Measurements from ENCODE around the gene SESTD1. TPM values are rescaled to one million over a fixed set of nuclear protein-coding genes. Genes with fewer than 3 reads are reported as not detected.

SESTD1 gene, protein sequence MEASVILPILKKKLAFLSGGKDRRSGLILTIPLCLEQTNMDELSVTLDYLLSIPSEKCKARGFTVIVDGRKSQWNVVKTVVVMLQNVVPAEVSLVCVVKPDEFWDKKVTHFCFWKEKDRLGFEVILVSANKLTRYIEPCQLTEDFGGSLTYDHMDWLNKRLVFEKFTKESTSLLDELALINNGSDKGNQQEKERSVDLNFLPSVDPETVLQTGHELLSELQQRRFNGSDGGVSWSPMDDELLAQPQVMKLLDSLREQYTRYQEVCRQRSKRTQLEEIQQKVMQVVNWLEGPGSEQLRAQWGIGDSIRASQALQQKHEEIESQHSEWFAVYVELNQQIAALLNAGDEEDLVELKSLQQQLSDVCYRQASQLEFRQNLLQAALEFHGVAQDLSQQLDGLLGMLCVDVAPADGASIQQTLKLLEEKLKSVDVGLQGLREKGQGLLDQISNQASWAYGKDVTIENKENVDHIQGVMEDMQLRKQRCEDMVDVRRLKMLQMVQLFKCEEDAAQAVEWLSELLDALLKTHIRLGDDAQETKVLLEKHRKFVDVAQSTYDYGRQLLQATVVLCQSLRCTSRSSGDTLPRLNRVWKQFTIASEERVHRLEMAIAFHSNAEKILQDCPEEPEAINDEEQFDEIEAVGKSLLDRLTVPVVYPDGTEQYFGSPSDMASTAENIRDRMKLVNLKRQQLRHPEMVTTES
- 15.4 to 23.8 TPM (median 21.5 TPM) in 5 replicates for total RNA-seq (2022; extraction: Qiagen RNA extraction; ENCODE audit: low read depth)

DNA sequence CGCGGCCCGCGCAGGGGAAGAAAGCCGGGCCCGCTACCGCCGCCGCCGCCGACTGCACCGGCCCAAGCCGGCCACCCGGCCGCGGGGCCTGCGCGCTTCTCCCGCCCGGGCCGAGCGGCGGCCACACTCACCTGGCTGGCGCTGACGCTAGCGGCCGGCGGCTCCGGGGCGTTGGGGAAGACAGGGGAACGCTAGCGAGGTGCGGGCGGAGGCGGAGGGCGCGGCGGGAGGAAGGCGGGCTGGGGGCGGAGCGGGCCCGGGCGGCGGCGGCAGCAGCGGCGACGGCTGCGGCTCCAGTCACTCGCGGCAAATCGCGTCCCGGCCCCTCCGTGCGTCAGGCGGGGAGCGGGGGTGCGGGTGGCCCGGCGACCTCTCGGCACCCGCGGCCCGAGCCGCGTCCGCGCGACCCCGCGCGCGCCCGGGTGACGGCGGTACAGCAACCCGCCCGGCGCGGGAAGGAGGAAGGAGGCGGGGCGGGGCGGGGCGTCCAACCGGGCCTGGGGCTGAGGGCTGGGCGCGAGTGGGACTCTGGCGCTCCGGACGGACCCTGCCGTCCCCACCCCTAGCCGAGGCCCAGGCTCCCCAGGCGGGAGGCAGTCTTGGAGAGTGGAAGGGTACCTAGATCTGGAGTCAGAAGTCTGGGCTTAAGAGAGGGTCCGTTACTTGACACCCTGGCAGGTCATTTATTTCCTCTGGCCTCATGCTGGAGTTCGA is at the start of gene SESTD1:
TSS of gene SESTD1 (minus strand) at position 465 of the 714 bp plus-strand sequence. CDS start 72,991 bp downstream, outside the sequence.

Other genes starting within 250 kb of the SESTD1 start
- gene CCDC141, start 214.7 kb downstream of the SESTD1 start, total RNA-seq (2022; extraction: Qiagen RNA extraction; ENCODE audit: low read depth): not detected in 5 replicates

All from A549 treated with GW870086 at 1 μM for 4 hours (cell line).